Osteoblast (primary cell): ENCODE results near the gene TNFSF4. TPM values are rescaled to one million over a fixed set of nuclear protein-coding genes. Genes with fewer than 3 reads are reported as not detected.
A peak's percentile ranks its signal among the peaks of the same experiment; 100 is the strongest.

ENCODE experiments used
- DNase-seq: peaks from one replicate; pipeline ENCODE4 v3.0.0; 2011; ENCODE audit warnings: low spot score, mixed read lengths; ENCODE audit not compliant: insufficient read length; ENCODE audit errors: missing footprints
- H2AFZ ChIP-seq: 2 replicates; pipeline ENCODE4 v1.6.0; 2011; ENCODE audit warnings: mild to moderate bottlenecking, low read length
- H3K27ac ChIP-seq: 2 replicates; pipeline ENCODE4 v1.5.1; 2011; ENCODE audit warnings: mild to moderate bottlenecking, low read depth, low read length, moderate library complexity
- H3K27me3 ChIP-seq: 2 replicates; pipeline ENCODE4 v1.6.0; 2012; ENCODE audit warnings: mild to moderate bottlenecking, control low read depth, inconsistent platforms, low read length, moderate library complexity; ENCODE audit not compliant: insufficient read depth
- H3K36me3 ChIP-seq: 2 replicates; pipeline ENCODE4 v1.5.1; 2011; ENCODE audit warnings: mild to moderate bottlenecking, low read length, control low read depth, moderate library complexity; ENCODE audit not compliant: insufficient read depth
- H3K4me1 ChIP-seq: 2 replicates; pipeline ENCODE4 v1.5.1; 2011; ENCODE audit warnings: mild to moderate bottlenecking, low read length, control low read depth, moderate library complexity; ENCODE audit not compliant: insufficient read depth
- H3K4me2 ChIP-seq: 2 replicates; pipeline ENCODE4 v1.6.0; 2011; ENCODE audit warnings: mild to moderate bottlenecking, low read length; ENCODE audit not compliant: insufficient read depth
- H3K4me3 ChIP-seq: fragments of 200-600 bp; sonication (generic); 3 replicates; pipeline ENCODE4 v1.5.1; 2012; ENCODE audit warnings: mild to moderate bottlenecking, low read length, inconsistent platforms; ENCODE audit not compliant: insufficient read depth
- H3K79me2 ChIP-seq: 2 replicates; pipeline ENCODE4 v1.6.0; 2012; ENCODE audit warnings: mild to moderate bottlenecking, low read length, control low read depth, inconsistent platforms; ENCODE audit not compliant: insufficient read depth
- H3K9me3 ChIP-seq: 2 replicates; pipeline ENCODE4 v1.5.1; 2011; ENCODE audit warnings: low read depth, low read length, control low read depth
- H4K20me1 ChIP-seq: 2 replicates; pipeline ENCODE4 v1.6.0; 2012; ENCODE audit warnings: mild to moderate bottlenecking, low read length, control low read depth; ENCODE audit not compliant: insufficient read depth
- total RNA-seq: library from RNA; depleted of rRNA; stranded (reverse); fragments of >200 nt; gene quantifications from 2 replicates; pipeline ENCODE4 v1.2.3, GENCODE V29; 2012
- TF ChIP-seq, protein P1 (sequence below): IDR thresholded peaks from 2 replicates; pipeline ENCODE4 v1.5.1; 2011; ENCODE audit warnings: mild to moderate bottlenecking, low read depth, low read length, moderate library complexity; ENCODE audit errors: extremely low read depth

Gene TNFSF4
- total RNA-seq, 1 donor = 1.1 TPM

DNA sequence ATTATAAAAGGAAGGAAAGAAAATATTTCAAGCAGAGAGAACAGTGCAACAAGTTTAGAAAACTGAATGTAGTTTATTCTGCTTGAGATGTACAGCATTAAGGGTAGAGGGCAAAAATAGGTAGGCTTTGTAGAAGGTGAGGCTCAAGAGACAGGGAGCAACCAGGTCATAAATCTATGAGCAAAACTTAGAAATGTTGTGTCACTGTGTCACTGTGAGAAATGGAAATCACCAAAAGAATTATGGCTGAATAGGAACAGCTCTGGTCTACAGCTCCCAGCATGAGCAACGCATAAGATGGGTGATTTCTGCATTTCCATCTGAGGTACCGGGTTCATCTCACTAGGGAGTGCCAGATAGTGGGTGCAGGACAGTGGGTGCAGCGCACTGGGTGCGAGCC, 53.6 kb downstream of the TNFSF4 start:
- no peak for DNase-seq
- TF ChIP-seq, protein P1, sequence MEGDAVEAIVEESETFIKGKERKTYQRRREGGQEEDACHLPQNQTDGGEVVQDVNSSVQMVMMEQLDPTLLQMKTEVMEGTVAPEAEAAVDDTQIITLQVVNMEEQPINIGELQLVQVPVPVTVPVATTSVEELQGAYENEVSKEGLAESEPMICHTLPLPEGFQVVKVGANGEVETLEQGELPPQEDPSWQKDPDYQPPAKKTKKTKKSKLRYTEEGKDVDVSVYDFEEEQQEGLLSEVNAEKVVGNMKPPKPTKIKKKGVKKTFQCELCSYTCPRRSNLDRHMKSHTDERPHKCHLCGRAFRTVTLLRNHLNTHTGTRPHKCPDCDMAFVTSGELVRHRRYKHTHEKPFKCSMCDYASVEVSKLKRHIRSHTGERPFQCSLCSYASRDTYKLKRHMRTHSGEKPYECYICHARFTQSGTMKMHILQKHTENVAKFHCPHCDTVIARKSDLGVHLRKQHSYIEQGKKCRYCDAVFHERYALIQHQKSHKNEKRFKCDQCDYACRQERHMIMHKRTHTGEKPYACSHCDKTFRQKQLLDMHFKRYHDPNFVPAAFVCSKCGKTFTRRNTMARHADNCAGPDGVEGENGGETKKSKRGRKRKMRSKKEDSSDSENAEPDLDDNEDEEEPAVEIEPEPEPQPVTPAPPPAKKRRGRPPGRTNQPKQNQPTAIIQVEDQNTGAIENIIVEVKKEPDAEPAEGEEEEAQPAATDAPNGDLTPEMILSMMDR = no peak
- Histone ChIP-seq H3K9me3 (no peaks in the 10 kb centered on the region), H3K27me3 (no peaks in the 10 kb centered on the region), H3K79me2 (no peaks in the 10 kb centered on the region), H3K36me3 (no peaks in the 10 kb centered on the region), H3K4me3 (no peak overlapping the region), H3K27ac (no peak overlapping the region), H3K4me2 (no peak overlapping the region), H3K4me1 (no peaks in the 10 kb centered on the region), H4K20me1 (no peaks in the 10 kb centered on the region), H2AFZ (no peak overlapping the region)

DNA sequence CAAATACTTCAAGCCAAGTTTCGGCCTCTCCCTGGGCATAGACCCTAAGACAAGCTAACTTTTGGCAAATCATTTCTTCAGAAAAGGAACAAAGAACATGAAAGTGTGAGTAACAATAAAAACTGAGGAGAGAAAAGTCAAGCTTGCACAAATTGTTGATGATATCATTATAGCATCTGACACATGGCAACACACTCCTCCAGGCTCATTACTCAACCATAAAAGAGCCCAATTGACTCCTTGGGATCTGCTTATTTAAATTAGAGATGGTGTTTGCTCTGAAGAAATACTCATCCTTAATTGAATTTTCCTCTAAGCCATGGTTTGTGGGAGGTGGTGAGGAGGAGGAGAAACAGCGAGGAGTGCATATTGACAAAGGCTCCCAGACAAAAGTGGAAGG, 54.5 kb downstream of the TNFSF4 start:
- Histone ChIP-seq H3K27ac (no peak overlapping the region), H3K4me3 (no peak overlapping the region), H3K27me3 (no peaks in the 10 kb centered on the region), H2AFZ (no peak overlapping the region), H3K4me1 (no peaks in the 10 kb centered on the region), H4K20me1 (no peaks in the 10 kb centered on the region), H3K79me2 (no peaks in the 10 kb centered on the region), H3K9me3 (no peaks in the 10 kb centered on the region), H3K4me2 (no peak overlapping the region), H3K36me3 (no peaks in the 10 kb centered on the region)
- DNase-seq = no peak
- TF ChIP-seq, protein P1 = no peak

DNA sequence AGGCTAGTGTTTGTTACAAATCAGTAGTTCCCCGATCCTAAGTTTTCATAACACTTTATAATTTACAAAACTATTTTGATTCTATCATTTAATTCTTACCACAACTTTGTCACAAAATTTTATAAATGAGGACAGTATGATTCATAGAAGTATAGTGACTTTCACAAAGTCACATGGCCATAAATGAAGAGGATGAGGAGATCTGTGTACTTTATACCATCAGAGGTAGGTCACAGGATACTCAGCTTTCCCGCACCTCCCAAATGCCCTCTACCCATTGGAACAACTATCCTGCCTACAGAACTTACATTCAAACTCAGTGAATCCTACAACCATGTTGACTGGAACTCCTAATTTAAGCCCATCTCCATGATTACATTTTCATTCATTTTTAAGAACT, 56.3 kb downstream of the TNFSF4 start:
- Histone ChIP-seq H2AFZ (no peak overlapping the region), H3K4me1 (no peaks in the 10 kb centered on the region), H3K36me3 (no peaks in the 10 kb centered on the region), H3K27ac (no peak overlapping the region), H3K79me2 (no peaks in the 10 kb centered on the region), H3K4me2 (no peak overlapping the region), H3K4me3 (no peak overlapping the region), H3K27me3 (no peaks in the 10 kb centered on the region), H4K20me1 (no peaks in the 10 kb centered on the region), H3K9me3 (no peaks in the 10 kb centered on the region)
- no peak for DNase-seq
- TF ChIP-seq, protein P1 = no peak

DNA sequence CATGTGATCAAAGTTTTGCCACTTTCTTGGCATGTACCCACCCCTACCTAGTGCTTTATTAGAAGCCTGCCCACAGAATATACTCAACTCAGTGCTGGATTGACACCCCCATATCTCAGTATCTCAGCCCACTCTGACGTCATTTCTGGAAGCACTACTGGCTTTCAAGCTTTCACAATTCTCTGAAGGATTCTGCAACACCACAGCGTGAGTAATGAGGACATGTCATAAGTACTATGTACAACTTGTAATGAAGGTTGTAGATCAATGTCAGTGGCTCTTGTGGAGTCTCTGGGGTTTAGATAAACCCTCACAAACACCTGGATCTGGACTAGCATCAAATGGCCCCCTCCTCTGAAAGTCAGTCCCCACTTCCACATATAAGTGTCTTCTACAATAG, 57.2 kb downstream of the TNFSF4 start:
- H2AFZ ChIP-seq = no peak overlapping the region
- H3K36me3 ChIP-seq = no peaks in the 10 kb centered on the region
- no peak overlapping the region for H3K27ac ChIP-seq
- no peaks in the 10 kb centered on the region for H3K4me1 ChIP-seq
- no peak overlapping the region for H3K4me2 ChIP-seq
- H3K27me3 ChIP-seq = no peaks in the 10 kb centered on the region
- TF ChIP-seq, protein P1 = no peak
- no peaks in the 10 kb centered on the region for H4K20me1 ChIP-seq
- peaks cover 2% of the 10 kb centered on the region for H3K9me3 ChIP-seq
- no peak overlapping the region for H3K4me3 ChIP-seq
- H3K79me2 ChIP-seq = no peaks in the 10 kb centered on the region
- DNase-seq = peak; percentile 91
